ENCODE results near the gene COMTD1.
A peak's percentile ranks its signal among the peaks of the same experiment; 100 is the strongest.
"Not testable (repeated sequence)": the region's sequence is repeated elsewhere in the genome, so short reads cannot be mapped to it uniquely, and the experiment has no call there.

COMTD1 gene

DNA sequence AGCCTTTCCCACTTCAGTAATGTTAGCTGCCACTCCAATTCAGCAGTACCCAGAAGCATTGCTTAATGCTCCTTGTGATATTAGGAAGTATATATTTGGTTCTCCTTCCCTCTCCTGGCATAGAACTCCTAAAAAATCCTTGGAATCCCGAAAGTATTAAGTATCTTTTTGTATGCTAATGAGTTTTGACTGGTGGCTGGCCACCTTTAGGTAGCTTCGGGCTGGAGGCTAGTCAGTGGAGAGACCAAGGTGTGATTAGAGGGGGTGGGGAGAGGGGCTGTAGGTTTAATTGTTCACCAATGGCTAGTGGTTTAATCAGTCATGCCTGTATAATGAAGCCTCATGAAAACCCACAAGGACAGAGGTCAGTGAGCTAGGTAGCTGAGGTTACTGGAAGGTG lies 12.2 kb downstream of the COMTD1 start:
- DNase-seq (ENCODE audit: low read depth in 1 of 2, low spot score in 1 of 2): no peak

GRCh38 chr10:75221492-75221891 lies 14.3 kb downstream of the COMTD1 start:
- not testable (repeated sequence) for DNase-seq (ENCODE audit: low read depth in 1 of 2, low spot score in 1 of 2)

DNA sequence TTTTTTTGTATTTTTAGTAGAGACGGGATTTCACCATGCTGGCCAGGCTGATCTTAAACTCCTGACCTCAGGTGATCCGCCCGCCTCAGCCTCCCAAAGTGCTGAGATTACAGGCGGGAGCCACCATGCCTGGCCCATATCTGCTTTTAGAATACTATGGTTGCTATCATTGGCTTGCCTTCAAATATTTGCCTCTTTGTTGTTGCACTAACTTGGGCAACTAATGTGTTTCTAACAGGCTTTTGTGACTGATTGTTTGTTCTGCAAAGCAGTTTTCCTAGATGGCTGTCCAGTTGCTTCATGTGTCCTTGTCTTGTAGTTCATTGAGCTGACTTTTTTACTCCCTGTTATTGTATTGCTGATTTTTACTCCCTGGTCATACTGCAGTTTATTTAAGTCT lies 15.5 kb downstream of the COMTD1 start:
- DNase-seq (ENCODE audit: low read depth in 1 of 2, low spot score in 1 of 2): no peak

DNA sequence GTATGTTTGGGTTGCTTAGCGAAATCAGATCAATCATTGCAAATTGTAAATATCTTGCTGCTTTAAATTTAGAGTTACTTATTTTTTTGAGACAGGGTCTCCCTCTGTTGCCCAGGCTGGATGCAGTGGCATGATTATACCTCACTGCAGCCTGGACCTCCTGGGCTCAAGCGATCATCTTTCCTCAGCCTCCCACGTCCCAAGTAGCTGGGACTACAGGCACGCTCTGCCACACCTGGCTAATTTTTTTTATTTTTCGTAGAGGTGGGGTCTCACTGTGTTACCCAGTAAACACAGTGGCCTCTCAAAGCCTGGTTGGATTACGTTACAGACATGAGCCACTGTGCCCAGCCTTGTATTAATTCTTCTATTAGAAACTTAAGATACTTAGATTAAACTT lies 23.4 kb downstream of the COMTD1 start:
- DNase-seq (ENCODE audit: low read depth in 1 of 2, low spot score in 1 of 2): no peak

DNA sequence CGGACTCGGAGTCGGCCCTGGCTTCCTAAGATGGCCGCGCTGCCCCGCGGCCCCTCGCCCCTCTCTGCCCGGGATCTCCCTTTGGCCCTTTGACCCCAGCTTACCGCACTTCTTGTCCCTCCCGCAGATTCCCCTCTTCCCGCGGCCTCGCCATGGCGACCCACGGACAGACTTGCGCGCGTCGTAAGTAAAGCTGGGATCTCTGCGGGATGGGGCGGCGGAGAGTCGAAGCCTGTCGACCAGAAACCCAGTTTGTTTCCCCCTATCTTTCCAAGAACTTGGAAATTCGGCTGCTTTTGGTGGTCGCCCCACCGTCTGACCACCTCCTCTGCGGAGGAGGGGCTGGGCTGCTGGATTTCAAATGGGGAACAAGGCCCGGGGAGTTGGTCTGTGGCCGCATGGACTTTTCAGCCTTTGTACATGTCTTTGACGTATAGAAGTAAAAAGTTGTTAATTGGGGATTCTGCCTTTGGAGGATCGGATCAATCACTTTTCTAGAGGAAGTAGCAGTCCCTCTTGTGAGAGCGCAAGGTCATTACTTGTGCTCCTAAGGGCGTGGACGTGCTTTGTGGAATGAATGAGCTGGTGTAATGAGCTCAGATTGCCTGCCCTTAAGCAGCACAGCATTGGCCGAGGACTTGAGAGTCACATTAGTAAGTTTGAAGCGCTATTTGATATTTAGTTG lies 24.6 kb downstream of the COMTD1 start:
- DNase-seq (ENCODE audit: low read depth in 1 of 2, low spot score in 1 of 2): peak in 1 of 2 donors; percentile 29

DNA sequence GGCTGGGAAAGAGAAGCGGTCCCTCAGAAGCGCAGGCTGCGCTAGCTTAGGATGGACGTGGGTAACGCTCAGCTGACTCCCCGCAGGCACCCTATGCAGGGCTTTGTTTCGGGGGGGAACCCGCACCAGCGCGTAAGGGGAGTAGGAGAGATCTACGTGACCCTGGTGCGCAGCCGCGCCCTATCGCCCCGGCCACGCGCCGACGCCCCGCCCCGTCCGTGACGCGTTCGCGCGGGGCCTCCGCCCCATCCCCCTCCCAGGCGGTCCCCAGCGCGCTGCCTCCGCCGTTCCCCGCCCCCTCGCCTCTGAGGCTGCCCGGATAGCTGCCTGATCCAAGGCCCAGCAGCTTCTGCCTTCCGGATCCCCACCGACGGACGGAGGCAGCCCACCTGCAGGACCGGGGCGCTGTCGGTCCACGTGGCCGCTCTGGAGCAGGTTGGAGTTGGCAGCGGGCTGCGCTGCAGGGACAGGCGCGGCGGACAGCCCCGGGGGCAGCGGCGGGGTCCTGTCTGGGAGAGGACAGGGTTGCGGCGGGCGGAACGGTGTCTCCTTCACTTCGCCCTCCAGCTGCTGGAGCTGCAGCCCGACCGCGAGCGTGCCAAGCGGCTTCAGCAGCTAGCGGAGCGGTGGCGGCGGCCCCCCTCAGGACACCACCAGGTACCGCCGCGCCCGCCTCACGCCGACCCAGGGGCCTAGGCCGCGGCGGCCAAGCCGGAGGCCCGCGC lies 25.3 kb downstream of the COMTD1 start, which contains the start of gene VDAC2:
TSS of gene VDAC2 (plus strand) at position 515 of the 725 bp plus-strand sequence. CDS start 363 bp downstream, outside the sequence.
- peak; percentile 89 to 97 for DNase-seq (ENCODE audit: low read depth in 1 of 2, low spot score in 1 of 2)

GRCh38 chr10:75209921-75210281 lies 25.9 kb downstream of the COMTD1 start:
- peak; percentile 44 to 63 for DNase-seq (ENCODE audit: low read depth in 1 of 2, low spot score in 1 of 2)

DNA sequence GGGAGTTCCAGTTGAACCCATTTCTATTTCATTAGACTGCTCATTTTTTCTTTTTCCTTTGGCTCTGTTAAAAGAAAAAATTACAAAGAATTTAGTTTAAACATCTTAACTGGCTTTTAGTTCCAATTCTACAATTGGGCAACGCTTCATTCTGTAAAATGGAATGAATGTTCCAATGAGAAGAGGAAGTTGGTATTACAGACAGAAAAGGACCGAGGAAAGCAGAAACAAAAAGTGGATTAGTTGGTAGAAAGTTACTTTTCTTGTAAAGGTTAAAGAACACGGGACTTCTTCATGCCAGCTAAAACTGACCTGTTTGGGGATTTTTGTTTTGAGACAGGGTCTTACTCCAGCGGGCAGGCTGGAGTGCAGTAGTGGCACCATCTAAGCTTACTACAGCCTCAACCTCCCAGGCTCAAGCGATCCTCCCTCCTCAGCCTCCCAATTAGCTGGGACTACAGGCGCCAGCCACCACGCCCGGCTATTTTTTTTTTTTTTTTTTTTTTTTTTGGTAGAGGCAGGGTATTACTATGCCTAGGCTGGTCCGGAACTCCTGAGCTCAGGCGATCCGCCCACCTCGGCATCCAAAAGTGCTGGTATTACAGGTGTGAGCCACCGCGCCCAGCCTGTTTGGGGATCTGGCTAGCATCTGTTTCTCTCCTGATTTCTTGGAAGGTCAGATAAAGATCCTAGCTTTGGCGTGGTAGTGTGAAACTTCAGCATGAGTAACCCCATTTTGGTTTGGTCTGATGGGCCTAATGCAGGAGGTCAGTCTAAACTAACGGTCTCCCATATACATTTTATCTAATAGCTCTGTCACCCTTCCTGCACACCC lies 26.5 kb downstream of the COMTD1 start:
- no peak for DNase-seq (ENCODE audit: low read depth in 1 of 2, low spot score in 1 of 2)

GRCh38 chr10:75208181-75208580 lies 27.6 kb downstream of the COMTD1 start:
- no peak for DNase-seq (ENCODE audit: low read depth in 1 of 2, low spot score in 1 of 2)

GRCh38 chr10:75207857-75208144 lies 28.0 kb downstream of the COMTD1 start:
- no peak for DNase-seq (ENCODE audit: low read depth in 1 of 2, low spot score in 1 of 2)

- DNase-seq (ENCODE audit: low read depth in 1 of 2, low spot score in 1 of 2): no peak
Measured at GRCh38 chr10:75207079-75207856, 28.5 kb downstream of the COMTD1 start.

GRCh38 chr10:75206638-75207037 lies 29.1 kb downstream of the COMTD1 start:
- DNase-seq (ENCODE audit: low read depth in 1 of 2, low spot score in 1 of 2): not testable (repeated sequence)

- DNase-seq (ENCODE audit: low read depth in 1 of 2, low spot score in 1 of 2): no peak
Measured at GRCh38 chr10:75205908-75206307, 29.8 kb downstream of the COMTD1 start.

DNA sequence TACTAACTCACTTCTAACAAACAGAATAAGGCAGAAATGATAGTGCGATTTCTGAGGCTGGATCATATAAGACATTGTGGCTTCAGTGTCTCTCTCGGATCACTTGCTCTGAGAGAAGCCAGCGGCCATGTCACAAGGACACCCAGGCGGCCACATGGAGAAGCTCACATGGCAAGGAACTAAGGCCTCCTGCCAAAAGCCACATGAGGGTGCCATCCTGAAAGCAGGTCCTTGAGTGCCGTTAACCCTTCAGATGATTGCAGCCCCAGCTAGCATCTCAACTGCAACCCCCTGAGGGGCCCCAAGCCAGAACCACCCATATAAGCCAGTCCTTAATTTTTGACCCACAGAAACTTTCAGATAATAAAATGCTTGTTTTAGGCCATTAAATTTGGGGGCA lies 32.0 kb downstream of the COMTD1 start:
- no peak for DNase-seq (ENCODE audit: low read depth in 1 of 2, low spot score in 1 of 2)

DNA sequence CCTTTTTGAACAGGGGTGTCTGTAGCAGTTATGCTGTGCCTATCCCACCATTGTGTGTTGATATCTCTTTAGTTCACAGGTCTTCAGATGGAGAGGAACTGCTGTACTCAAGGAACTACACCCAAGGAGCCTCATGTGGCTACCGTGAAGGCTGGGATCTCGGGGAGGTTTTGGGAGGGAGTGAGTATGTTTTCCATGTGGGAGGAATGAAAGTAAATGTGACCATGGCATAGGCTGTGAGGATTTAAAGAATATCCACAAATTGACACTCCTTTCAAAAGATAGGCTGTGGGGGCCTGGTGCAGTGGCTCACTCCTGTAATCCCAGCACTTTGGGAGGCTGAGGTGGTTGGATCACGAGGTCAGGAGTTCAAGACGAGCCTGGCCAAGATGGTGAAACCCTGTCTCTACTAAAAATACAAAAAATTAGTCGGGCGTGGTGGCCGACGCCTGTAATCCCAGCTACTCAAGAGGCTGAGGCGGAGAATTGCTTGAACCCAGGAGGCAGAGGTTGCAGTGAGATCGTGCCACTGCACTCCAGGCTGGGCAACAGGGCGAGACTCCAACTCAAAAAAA lies 32.6 kb downstream of the COMTD1 start:
- DNase-seq (ENCODE audit: low read depth in 1 of 2, low spot score in 1 of 2): not testable (repeated sequence)

DNA sequence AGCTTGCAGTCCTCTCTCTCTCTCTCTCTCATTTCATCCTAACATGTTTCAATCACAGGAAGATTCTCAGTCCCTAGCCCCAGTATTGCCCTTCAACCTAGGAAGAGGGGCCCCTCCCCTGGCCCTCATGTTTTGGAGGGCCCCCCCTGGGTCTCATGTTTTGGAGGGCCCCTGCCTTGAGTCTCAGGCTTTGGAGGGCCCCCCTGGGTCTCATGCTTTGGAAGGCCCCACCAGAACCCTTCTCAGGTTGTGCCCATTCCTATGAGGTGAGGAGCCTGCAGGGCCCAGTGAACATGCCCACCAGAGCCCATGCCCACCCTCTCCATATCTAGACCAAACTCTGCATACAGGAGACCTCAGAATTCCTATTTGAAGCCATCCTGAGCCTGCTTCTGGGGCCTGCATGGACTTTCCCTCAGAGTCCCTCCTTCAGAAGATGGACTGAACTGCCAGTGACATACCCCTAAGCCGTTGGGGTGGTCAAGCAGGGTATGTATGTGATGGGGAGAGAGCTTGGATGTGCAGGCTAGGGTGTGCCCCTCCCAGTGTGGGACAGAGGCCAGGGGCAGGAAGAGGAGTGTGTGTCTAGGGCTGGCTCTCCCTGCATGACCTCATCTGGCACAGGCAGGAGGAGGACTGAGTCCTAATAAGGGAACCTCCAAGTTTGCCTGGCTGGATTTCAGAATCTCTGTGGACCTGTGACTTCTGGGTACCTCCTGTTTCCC lies 33.3 kb downstream of the COMTD1 start:
- DNase-seq (ENCODE audit: low read depth in 1 of 2, low spot score in 1 of 2): no peak

DNA sequence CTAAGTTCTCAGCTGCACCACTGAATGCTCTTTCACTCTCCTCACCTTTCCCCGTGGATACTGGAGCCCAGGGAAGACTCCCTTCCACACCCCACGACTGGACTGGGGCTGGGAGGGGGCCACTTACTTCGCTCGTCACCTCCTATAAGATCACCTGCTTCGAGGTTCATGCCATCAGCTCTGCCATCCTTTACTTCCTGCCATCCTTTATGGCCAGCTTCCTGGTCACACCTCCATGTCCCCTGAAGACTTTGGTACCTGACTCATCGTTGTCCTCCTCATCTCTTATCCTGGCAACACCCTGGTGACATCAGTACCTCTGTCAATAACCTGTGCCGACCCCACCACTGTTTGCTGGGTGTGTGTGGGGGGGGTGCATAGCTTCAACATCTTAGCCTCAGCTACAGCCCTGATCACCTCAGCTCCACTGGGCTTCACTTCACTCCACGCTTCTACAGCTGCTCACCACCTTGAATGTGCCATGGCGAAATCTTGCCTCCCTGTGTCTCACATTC lies 33.9 kb downstream of the COMTD1 start:
- DNase-seq (ENCODE audit: low read depth in 1 of 2, low spot score in 1 of 2): no peak

- not testable (repeated sequence) for DNase-seq (ENCODE audit: low read depth in 1 of 2, low spot score in 1 of 2)
Measured at GRCh38 chr10:75199949-75200348, 35.8 kb downstream of the COMTD1 start.

DNA sequence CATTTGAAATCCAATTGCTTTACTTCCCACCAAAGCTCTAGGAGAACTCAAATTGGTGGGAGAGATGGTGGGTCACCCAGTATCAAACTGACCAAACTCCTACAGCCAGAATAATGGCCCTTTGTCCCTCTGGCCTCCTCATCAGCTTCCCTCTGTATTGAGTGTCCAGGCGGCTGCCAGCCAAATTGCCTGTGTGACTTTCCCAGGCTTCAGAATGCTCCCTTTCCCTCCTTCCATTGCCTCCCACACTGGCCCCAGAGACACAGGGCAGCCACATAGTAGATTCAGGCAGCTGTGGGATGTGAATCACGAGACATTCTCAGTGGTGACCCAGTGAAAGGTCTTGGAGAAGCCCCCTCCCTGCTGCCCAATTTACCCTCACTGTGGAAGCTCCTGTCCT lies 37.9 kb downstream of the COMTD1 start:
- DNase-seq (ENCODE audit: low read depth in 1 of 2, low spot score in 1 of 2): no peak

DNA sequence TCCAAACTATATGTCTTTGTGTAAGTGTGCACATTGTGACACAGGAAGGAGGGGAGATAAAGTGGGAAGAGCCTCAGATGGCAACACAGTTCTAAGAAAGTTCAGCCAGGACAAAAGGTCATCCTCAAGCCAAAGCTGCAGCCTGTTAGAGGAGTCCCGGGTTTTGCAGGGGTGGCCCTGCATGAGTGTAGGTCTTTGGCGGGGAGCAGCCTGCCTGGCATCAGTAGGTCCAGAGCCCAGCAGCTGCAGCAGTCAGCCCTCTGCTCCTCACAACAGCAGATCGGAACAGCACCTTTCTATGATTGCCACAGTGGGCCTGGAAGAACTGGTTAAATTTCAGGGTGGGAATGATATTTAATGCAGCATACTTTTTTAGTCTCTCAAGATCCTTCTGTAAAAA lies 38.7 kb downstream of the COMTD1 start:
- DNase-seq (ENCODE audit: low read depth in 1 of 2, low spot score in 1 of 2): no peak
